ENCODE results near the gene SPATA13. TPM values are rescaled to one million over a fixed set of nuclear protein-coding genes. Genes with fewer than 3 reads are reported as not detected.

SPATA13 gene
- total RNA-seq, 1 experiment from 2014 or later = 21.4 TPM

DNA sequence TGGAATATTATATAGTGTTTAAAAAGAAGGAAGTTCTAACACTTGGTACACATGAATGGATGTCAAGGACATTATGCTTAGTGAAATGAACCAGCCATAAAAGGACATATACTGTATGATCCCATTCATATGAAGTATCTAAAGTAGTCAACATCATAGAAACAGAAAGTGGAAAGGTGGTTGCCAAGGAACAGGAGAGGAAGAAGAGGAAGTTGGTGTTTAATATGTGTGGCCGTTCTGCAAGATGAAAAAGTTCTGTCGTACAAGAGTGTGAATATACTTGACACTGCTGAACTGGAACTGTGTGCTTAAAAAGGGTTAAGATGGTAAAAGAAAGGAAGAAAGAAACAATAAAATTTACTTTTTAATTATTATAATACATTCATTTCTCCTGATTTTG lies 115.8 kb downstream of the SPATA13 start (continued):
- TF ChIP-seq, protein P1, sequence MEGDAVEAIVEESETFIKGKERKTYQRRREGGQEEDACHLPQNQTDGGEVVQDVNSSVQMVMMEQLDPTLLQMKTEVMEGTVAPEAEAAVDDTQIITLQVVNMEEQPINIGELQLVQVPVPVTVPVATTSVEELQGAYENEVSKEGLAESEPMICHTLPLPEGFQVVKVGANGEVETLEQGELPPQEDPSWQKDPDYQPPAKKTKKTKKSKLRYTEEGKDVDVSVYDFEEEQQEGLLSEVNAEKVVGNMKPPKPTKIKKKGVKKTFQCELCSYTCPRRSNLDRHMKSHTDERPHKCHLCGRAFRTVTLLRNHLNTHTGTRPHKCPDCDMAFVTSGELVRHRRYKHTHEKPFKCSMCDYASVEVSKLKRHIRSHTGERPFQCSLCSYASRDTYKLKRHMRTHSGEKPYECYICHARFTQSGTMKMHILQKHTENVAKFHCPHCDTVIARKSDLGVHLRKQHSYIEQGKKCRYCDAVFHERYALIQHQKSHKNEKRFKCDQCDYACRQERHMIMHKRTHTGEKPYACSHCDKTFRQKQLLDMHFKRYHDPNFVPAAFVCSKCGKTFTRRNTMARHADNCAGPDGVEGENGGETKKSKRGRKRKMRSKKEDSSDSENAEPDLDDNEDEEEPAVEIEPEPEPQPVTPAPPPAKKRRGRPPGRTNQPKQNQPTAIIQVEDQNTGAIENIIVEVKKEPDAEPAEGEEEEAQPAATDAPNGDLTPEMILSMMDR (IDR thresholded peaks at IDR 0.05 in 2 of 3, conservative IDR thresholded peaks at IDR 0.05 in 1 of 3; ENCODE audit: borderline replicate concordance in 1 of 3, insufficient read depth in 1 of 3, low read depth in 2 of 3, low read length in 2 of 3) = no peak
- no peak for TF ChIP-seq RAD21 (IDR thresholded peaks at IDR 0.05; ENCODE audit: low read depth)

DNA sequence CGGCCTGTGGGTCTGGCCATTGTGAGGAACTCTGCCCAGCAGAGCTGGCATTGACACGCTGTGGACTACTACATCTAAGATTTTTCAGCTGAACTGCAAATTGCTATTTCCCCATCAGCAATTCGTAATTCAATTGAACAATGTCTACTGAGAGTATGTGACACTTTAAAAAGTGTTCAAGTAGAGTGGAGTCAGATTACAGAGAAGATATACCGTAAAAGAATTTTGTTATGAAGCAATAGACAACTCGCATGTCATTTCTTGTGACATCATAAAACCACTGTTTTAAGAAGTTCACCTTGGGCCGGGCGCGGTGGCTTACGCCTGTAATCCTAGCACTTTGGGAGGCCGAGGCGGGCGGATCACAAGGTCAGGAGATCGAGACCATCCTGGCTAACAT lies 116.3 kb downstream of the SPATA13 start:
- ChIA-PET RAD21 (ENCODE audit: low non-redundant PET in 1 of 2, low total read pairs in 2 of 2, uncharacterized antibody in 2 of 2, unreplicated experiment in 2 of 2) (no interaction called here), POLR2A (no interaction called here), CTCF (no interaction called here)
- intact Hi-C loops (cut with micrococcal nuclease) = no loop called here
- Histone ChIP-seq H3K36me3 (ENCODE audit: control insufficient read depth in 1 of 2, insufficient read depth in 2 of 2, low read length in 2 of 2) (no peaks in the 10 kb centered on the region), H3K4me2 (ENCODE audit: low read length) (no peak overlapping the region), H2AFZ (ENCODE audit: low read depth, low read length, poor library complexity, severe bottlenecking) (no peak overlapping the region), H3K27ac (ENCODE audit: low read depth, low read length) (no peak overlapping the region), H3K9me2 (ENCODE audit: insufficient read depth) (no peaks in the 10 kb centered on the region), H3K27me3 (ENCODE audit: insufficient read depth, low read length) (no peaks in the 10 kb centered on the region), H3K4me3 (replicated peaks in 1 of 2; ENCODE audit: low read depth in 1 of 2, low read length in 2 of 2) (no peak overlapping the region), H4K20me1 (ENCODE audit: insufficient read depth) (no peaks in the 10 kb centered on the region), H3K9me3 (ENCODE audit: control insufficient read depth in 1 of 2, insufficient read depth in 1 of 2, low read depth in 1 of 2, low read length in 2 of 2) (no peaks in the 10 kb centered on the region), H3K79me2 (ENCODE audit: insufficient read depth, low read length) (no peaks in the 10 kb centered on the region; the same call in 1 of the 2 replicates), H3K9ac (ENCODE audit: low read length) (no peak overlapping the region), H3K4me1 (ENCODE audit: control insufficient read depth in 1 of 2, insufficient read depth in 2 of 2, low read length in 2 of 2) (no peaks in the 10 kb centered on the region)
- no peak for DNase-seq (ENCODE audit: low read depth, low spot score)
- BruUV-seq (replicated peaks) = no TSS peak
- TF ChIP-seq SRF (IDR thresholded peaks at IDR 0.05; ENCODE audit: low read depth) (no peak), CEBPB (IDR thresholded peaks at IDR 0.05; ENCODE audit: low read depth) (no peak), SP1 (IDR thresholded peaks at IDR 0.05; ENCODE audit: low read depth) (no peak), EZH2 (IDR thresholded peaks at IDR 0.05) (no peak), ZNF274 (IDR thresholded peaks at IDR 0.05; ENCODE audit: low read depth, low read length) (no peak), POLR2A (IDR thresholded peaks at IDR 0.05; ENCODE audit: borderline replicate concordance, extremely low read depth, insufficient read depth, insufficient read length) (no peak), JUND (IDR thresholded peaks at IDR 0.05) (no peak), ELF1 (IDR thresholded peaks at IDR 0.05; ENCODE audit: borderline replicate concordance, low read depth) (no peak), YY1 (IDR thresholded peaks at IDR 0.05; ENCODE audit: extremely low read depth, insufficient replicate concordance, low read depth, low read length) (no peak)
- TF ChIP-seq, protein P1 (IDR thresholded peaks at IDR 0.05 in 2 of 3, conservative IDR thresholded peaks at IDR 0.05 in 1 of 3; ENCODE audit: borderline replicate concordance in 1 of 3, insufficient read depth in 1 of 3, low read depth in 2 of 3, low read length in 2 of 3) = no peak
- TF ChIP-seq, protein P2, sequence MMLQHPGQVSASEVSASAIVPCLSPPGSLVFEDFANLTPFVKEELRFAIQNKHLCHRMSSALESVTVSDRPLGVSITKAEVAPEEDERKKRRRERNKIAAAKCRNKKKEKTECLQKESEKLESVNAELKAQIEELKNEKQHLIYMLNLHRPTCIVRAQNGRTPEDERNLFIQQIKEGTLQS (IDR thresholded peaks at IDR 0.05) = no peak
- ATAC-seq = no peak

Data from HCT116 (cell line).